Upper lobe of right lung (tissue), 1 donor: ENCODE results near the gene SORBS1. TPM values are rescaled to one million over a fixed set of nuclear protein-coding genes. Genes with fewer than 3 reads are reported as not detected.

Experiments used
- ATAC-seq: fragments of 200-7000 bp; cut with Tn5 transposase; one replicate; pipeline ENCODE4 v1.9.1; 2020; ENCODE audit warnings: mild to moderate bottlenecking, moderate library complexity
- DNase-seq: peaks from one replicate; pipeline ENCODE4 v3.0.0-alpha.2; 2020
- H3K27ac ChIP-seq: fragments of 200-600 bp; one replicate; pipeline ENCODE4 v1.8.0; 2022
- H3K27me3 ChIP-seq: fragments of 200-600 bp; one replicate; pipeline ENCODE4 v1.8.0; 2022; ENCODE audit warnings: mild to moderate bottlenecking
- H3K36me3 ChIP-seq: fragments of 200-600 bp; one replicate; pipeline ENCODE4 v1.8.0; 2022
- H3K4me1 ChIP-seq: fragments of 200-600 bp; one replicate; pipeline ENCODE4 v1.8.0; 2022
- H3K4me3 ChIP-seq: fragments of 200-600 bp; one replicate; pipeline ENCODE4 v1.8.0; 2022; ENCODE audit warnings: mild to moderate bottlenecking
- H3K9me3 ChIP-seq: fragments of 200-600 bp; one replicate; pipeline ENCODE4 v1.8.0; 2022
- CTCF ChIP-seq: fragments of 200-600 bp; IDR thresholded peaks from one replicate; pipeline ENCODE4 v1.8.0; 2022; ENCODE audit warnings: antibody characterized with exemption
- intact Hi-C: fragments of 100-400 bp; cut with DNase I; formaldehyde crosslinking; loops from one replicate; pipeline ENCODE4 v1.11.0; 2022
- total RNA-seq: library from RNA; stranded (reverse); fragmentation: NEBNext Ultra II Directional; extraction: Animal tissue kit (Norgen Biotek cat#: 25700); gene quantifications from one replicate; pipeline ENCODE4 v1.2.1, GENCODE V29; 2021
- donor health status: DM: no; HTN: yes; CAD: no; lungs with severe emphysema.

Gene SORBS1
- total RNA-seq, 1 donor from 2014 or later = 50.7 TPM

- intact Hi-C loops = no loop called here
- TF ChIP-seq CTCF = no peak
Measured at GRCh38 chr10:95346715-95347401, 214.3 kb downstream of the SORBS1 start.

GRCh38 chr10:95343573-95343972, 217.6 kb downstream of the SORBS1 start:
- no peaks in the 10 kb centered on the region for H3K9me3 ChIP-seq
- ATAC-seq = no peak
- H3K4me3 ChIP-seq = no peak overlapping the region
- intact Hi-C loops = no loop called here
- no peaks in the 10 kb centered on the region for H3K36me3 ChIP-seq
- no peak overlapping the region for H3K27ac ChIP-seq
- DNase-seq = no peak
- H3K4me1 ChIP-seq = peaks cover 10% of the 10 kb centered on the region
- H3K27me3 ChIP-seq = no peaks in the 10 kb centered on the region
- TF ChIP-seq CTCF = no peak

More at GRCh38 chr10:95346715-95347401, 214.3 kb downstream of the SORBS1 start:
- Histone ChIP-seq H3K9me3 (no peaks in the 10 kb centered on the region), H3K4me1 (peaks cover 20% of the 10 kb centered on the region), H3K27ac (no peak overlapping the region), H3K4me3 (no peak overlapping the region), H3K27me3 (no peaks in the 10 kb centered on the region), H3K36me3 (no peaks in the 10 kb centered on the region)
- no peak for ATAC-seq
- no peak for DNase-seq

GRCh38 chr10:95341716-95342130, 219.4 kb downstream of the SORBS1 start:
- peaks cover 10% of the 10 kb centered on the region for H3K4me1 ChIP-seq
- H3K27ac ChIP-seq = no peak overlapping the region
- no peak for ATAC-seq
- no peak for TF ChIP-seq CTCF
- no peak for DNase-seq
- H3K36me3 ChIP-seq = no peaks in the 10 kb centered on the region
- intact Hi-C loops = no loop called here
- H3K27me3 ChIP-seq = no peaks in the 10 kb centered on the region
- H3K9me3 ChIP-seq = no peaks in the 10 kb centered on the region
- no peak overlapping the region for H3K4me3 ChIP-seq

- H3K4me1 ChIP-seq = peaks cover 16% of the 10 kb centered on the region
- H3K27ac ChIP-seq = no peak overlapping the region
- intact Hi-C loops = no loop called here
- no peak for TF ChIP-seq CTCF
- H3K9me3 ChIP-seq = no peaks in the 10 kb centered on the region
- H3K27me3 ChIP-seq = no peaks in the 10 kb centered on the region
- H3K36me3 ChIP-seq = no peaks in the 10 kb centered on the region
- DNase-seq (no peak), ATAC-seq (no peak)
- H3K4me3 ChIP-seq = no peak overlapping the region
Measured at GRCh38 chr10:95339863-95340262, 221.3 kb downstream of the SORBS1 start.

- Histone ChIP-seq H3K9me3 (no peaks in the 10 kb centered on the region), H3K27me3 (no peaks in the 10 kb centered on the region), H3K4me1 (peaks cover 19% of the 10 kb centered on the region), H3K36me3 (no peaks in the 10 kb centered on the region), H3K4me3 (no peak overlapping the region), H3K27ac (no peak overlapping the region)
- ATAC-seq = no peak
- intact Hi-C loops = no loop called here
- no peak for TF ChIP-seq CTCF
- no peak for DNase-seq
Measured at GRCh38 chr10:95337423-95338160, 223.6 kb downstream of the SORBS1 start.
